ENCODE data around the gene CHD9. TPM values are rescaled to one million over a fixed set of nuclear protein-coding genes. Genes with fewer than 3 reads are reported as not detected.
"Not testable (repeated sequence)": the region's sequence is repeated elsewhere in the genome, so short reads cannot be mapped to it uniquely, and the experiment has no call there.

CHD9 gene
- total and polyA plus RNA-seq, 2 donors, result 16.8 to 221 TPM

GRCh38 chr16:53074296-53074695 lies 19.5 kb downstream of the CHD9 start:
- not testable (repeated sequence) for H3K27ac ChIP-seq (ENCODE audit: low read depth); H3K36me3 ChIP-seq (ENCODE audit: insufficient read depth); DNase-seq (ENCODE audit: extremely low spot score); H3K4me1 ChIP-seq (ENCODE audit: insufficient read depth); H3K4me3 ChIP-seq (ENCODE audit: low read depth, low read length)
- WGBS, result 66% methylated on average over 3 of the region's 3 CpGs

GRCh38 chr16:53075461-53075860 lies 20.7 kb downstream of the CHD9 start:
- H3K27ac ChIP-seq (ENCODE audit: low read depth); DNase-seq (ENCODE audit: extremely low spot score); H3K4me3 ChIP-seq (ENCODE audit: low read depth, low read length); H3K36me3 ChIP-seq (ENCODE audit: insufficient read depth); H3K4me1 ChIP-seq (ENCODE audit: insufficient read depth): not testable (repeated sequence)
- WGBS, result 93% methylated on average over 7 of the region's 7 CpGs

- DNase-seq (ENCODE audit: extremely low spot score), result no peak
- Histone ChIP-seq H3K4me1 (ENCODE audit: insufficient read depth) (no peaks in the 10 kb centered on the region), H3K4me3 (ENCODE audit: low read depth, low read length) (no peak overlapping the region), H3K27ac (ENCODE audit: low read depth) (no peak overlapping the region), H3K36me3 (ENCODE audit: insufficient read depth) (no peaks in the 10 kb centered on the region)
- 83% methylated on average over 2 of the region's 2 CpGs for WGBS
These were observed 23.5 kb downstream of the CHD9 start for GRCh38 chr16:53078247-53078646.

- H3K36me3 ChIP-seq (ENCODE audit: insufficient read depth), result no peaks in the 10 kb centered on the region
- no peak for DNase-seq (ENCODE audit: extremely low spot score)
- H3K27ac ChIP-seq (ENCODE audit: low read depth), result no peak overlapping the region
- 79% methylated on average over 6 of the region's 6 CpGs for WGBS
- H3K4me1 ChIP-seq (ENCODE audit: insufficient read depth), result no peaks in the 10 kb centered on the region
- no peak overlapping the region for H3K4me3 ChIP-seq (ENCODE audit: low read depth, low read length)
These were observed 24.1 kb downstream of the CHD9 start for GRCh38 chr16:53078765-53079485.

GRCh38 chr16:53080345-53081031 lies 25.7 kb downstream of the CHD9 start:
- Histone ChIP-seq H3K27ac (ENCODE audit: low read depth) (peak overlapping the region; percentile 38), H3K4me1 (ENCODE audit: insufficient read depth) (no peaks in the 10 kb centered on the region), H3K36me3 (ENCODE audit: insufficient read depth) (no peaks in the 10 kb centered on the region), H3K4me3 (ENCODE audit: low read depth, low read length) (no peak overlapping the region)
- 22% methylated on average over 8 of the region's 8 CpGs for WGBS
- peak; percentile 86 for DNase-seq (ENCODE audit: extremely low spot score)

- no peak for DNase-seq (ENCODE audit: extremely low spot score)
- no peak overlapping the region for H3K4me3 ChIP-seq (ENCODE audit: low read depth, low read length)
- H3K27ac ChIP-seq (ENCODE audit: low read depth), result peak overlapping the region; percentile 44
- H3K36me3 ChIP-seq (ENCODE audit: insufficient read depth), result no peaks in the 10 kb centered on the region
- H3K4me1 ChIP-seq (ENCODE audit: insufficient read depth), result no peaks in the 10 kb centered on the region
These were observed 26.2 kb downstream of the CHD9 start for GRCh38 chr16:53081032-53081424.

GRCh38 chr16:53081686-53082407 lies 27.1 kb downstream of the CHD9 start:
- Histone ChIP-seq H3K27ac (ENCODE audit: low read depth) (no peak overlapping the region), H3K4me3 (ENCODE audit: low read depth, low read length) (no peak overlapping the region), H3K36me3 (ENCODE audit: insufficient read depth) (no peaks in the 10 kb centered on the region), H3K4me1 (ENCODE audit: insufficient read depth) (no peaks in the 10 kb centered on the region)
- 97% methylated on average over 3 of the region's 3 CpGs for WGBS
- DNase-seq (ENCODE audit: extremely low spot score), result no peak

- no peak overlapping the region for H3K4me3 ChIP-seq (ENCODE audit: low read depth, low read length)
- H3K27ac ChIP-seq (ENCODE audit: low read depth), result no peak overlapping the region
- no peaks in the 10 kb centered on the region for H3K36me3 ChIP-seq (ENCODE audit: insufficient read depth)
- DNase-seq (ENCODE audit: extremely low spot score), result no peak
- H3K4me1 ChIP-seq (ENCODE audit: insufficient read depth), result no peaks in the 10 kb centered on the region
- WGBS, result 91% methylated on average over 4 of the region's 4 CpGs
These were observed 27.7 kb downstream of the CHD9 start for GRCh38 chr16:53082509-53082908.

GRCh38 chr16:53083119-53083518 lies 28.3 kb downstream of the CHD9 start:
- H3K4me1 ChIP-seq (ENCODE audit: insufficient read depth), result no peaks in the 10 kb centered on the region
- 80% methylated on average over 1 of the region's 1 CpG for WGBS
- H3K4me3 ChIP-seq (ENCODE audit: low read depth, low read length), result no peak overlapping the region
- no peak for DNase-seq (ENCODE audit: extremely low spot score)
- no peaks in the 10 kb centered on the region for H3K36me3 ChIP-seq (ENCODE audit: insufficient read depth)
- no peak overlapping the region for H3K27ac ChIP-seq (ENCODE audit: low read depth)

- Histone ChIP-seq H3K36me3 (ENCODE audit: insufficient read depth) (no peaks in the 10 kb centered on the region), H3K4me1 (ENCODE audit: insufficient read depth) (no peaks in the 10 kb centered on the region), H3K27ac (ENCODE audit: low read depth) (no peak overlapping the region), H3K4me3 (ENCODE audit: low read depth, low read length) (no peak overlapping the region)
- no peak for DNase-seq (ENCODE audit: extremely low spot score)
- WGBS, result 71% methylated on average over 4 of the region's 4 CpGs
These were observed 29.4 kb downstream of the CHD9 start for GRCh38 chr16:53084141-53084541.

GRCh38 chr16:53084746-53085334 lies 30.0 kb downstream of the CHD9 start:
- no peaks in the 10 kb centered on the region for H3K36me3 ChIP-seq (ENCODE audit: insufficient read depth)
- no peaks in the 10 kb centered on the region for H3K4me1 ChIP-seq (ENCODE audit: insufficient read depth)
- 72% methylated on average over 8 of the region's 8 CpGs for WGBS
- DNase-seq (ENCODE audit: extremely low spot score), result no peak
- H3K4me3 ChIP-seq (ENCODE audit: low read depth, low read length), result no peak overlapping the region
- peak overlapping the region; percentile 76 for H3K27ac ChIP-seq (ENCODE audit: low read depth)

GRCh38 chr16:53085369-53085843 lies 30.6 kb downstream of the CHD9 start:
- 36% methylated on average over 4 of the region's 4 CpGs for WGBS
- peak; percentile 64 for DNase-seq (ENCODE audit: extremely low spot score)
- H3K4me1 ChIP-seq (ENCODE audit: insufficient read depth), result no peaks in the 10 kb centered on the region
- no peaks in the 10 kb centered on the region for H3K36me3 ChIP-seq (ENCODE audit: insufficient read depth)
- no peak overlapping the region for H3K4me3 ChIP-seq (ENCODE audit: low read depth, low read length)
- peak overlapping the region; percentile 76 for H3K27ac ChIP-seq (ENCODE audit: low read depth)

GRCh38 chr16:53085931-53086421 lies 31.2 kb downstream of the CHD9 start:
- Histone ChIP-seq H3K4me3 (ENCODE audit: low read depth, low read length) (no peak overlapping the region), H3K27ac (ENCODE audit: low read depth) (peak overlapping the region; percentile 4), H3K4me1 (ENCODE audit: insufficient read depth) (no peaks in the 10 kb centered on the region), H3K36me3 (ENCODE audit: insufficient read depth) (no peaks in the 10 kb centered on the region)
- DNase-seq (ENCODE audit: extremely low spot score), result peak; percentile 56
- WGBS, result 51% methylated on average over 6 of the region's 6 CpGs
